HepG2 (cell line): ENCODE measurements around the gene PDE3B. TPM values are rescaled to one million over a fixed set of nuclear protein-coding genes. Genes with fewer than 3 reads are reported as not detected.

Experiments used
- CAMTA2 ChIP-seq: sonication (generic); formaldehyde crosslinking; IDR thresholded peaks from 2 replicates; pipeline ENCODE4 v1.4.0; 2020; ENCODE audit warnings: mild to moderate bottlenecking, missing genetic modification reagents, borderline replicate concordance
- HIVEP1 ChIP-seq: sonication (generic); formaldehyde crosslinking; IDR thresholded peaks from 2 replicates; pipeline ENCODE4 v1.4.0; 2020; ENCODE audit warnings: mild to moderate bottlenecking, missing genetic modification reagents
- MBD4 ChIP-seq: IDR thresholded peaks from 2 replicates; pipeline ENCODE4 v1.6.1; 2012; ENCODE audit warnings: low read length, inconsistent platforms, borderline replicate concordance
- SRSF4 ChIP-seq: fragments of 200-400 bp; formaldehyde crosslinking; IDR thresholded peaks from one replicate; pipeline ENCODE4 v1.6.1; 2018; ENCODE audit warnings: mild to moderate bottlenecking, low read depth, low read length, moderate library complexity; ENCODE audit not compliant: poor library complexity, severe bottlenecking
- STAG1 ChIP-seq: sonication (generic); formaldehyde crosslinking; IDR thresholded peaks from 2 replicates; pipeline ENCODE4 v1.4.0; 2020; ENCODE audit warnings: missing genetic modification reagents
- STAT6 ChIP-seq: sonication (generic); formaldehyde crosslinking; IDR thresholded peaks from 2 replicates; pipeline ENCODE4 v1.4.0; 2020; ENCODE audit warnings: missing genetic modification reagents, mild to moderate bottlenecking, borderline replicate concordance
- ZNF263 ChIP-seq: sonication (generic); formaldehyde crosslinking; IDR thresholded peaks from 2 replicates; pipeline ENCODE4 v1.4.0; 2020; ENCODE audit warnings: missing genetic modification reagents
- ZNF317 ChIP-seq: sonication (generic); formaldehyde crosslinking; IDR thresholded peaks from 2 replicates; pipeline ENCODE4 v1.5.0; 2020; ENCODE audit warnings: mild to moderate bottlenecking, missing genetic modification reagents
- ZNF383 ChIP-seq: sonication (generic); formaldehyde crosslinking; IDR thresholded peaks from 2 replicates; pipeline ENCODE4 v1.4.0; 2020; ENCODE audit warnings: missing genetic modification reagents, mild to moderate bottlenecking, borderline replicate concordance
- polyA plus RNA-seq, 8 experiments: library from polyadenylated mRNA; depleted of rRNA in 3 of 8; stranded (reverse) in 7 of 8; unstranded in 1 of 8; fragments of >200 nt; fragmentation: Illumina TruSeq in 4 of 8; extraction: Trizol in 4 of 8; gene quantifications; 2 replicates each; pipeline versions ENCODE4 v1.2.1 to v1.2.3, GENCODE V29; 2011 to 2016; ENCODE audit warnings: low read depth in 4 of 8, missing spikeins in 1 of 8, mixed read lengths in 1 of 8; ENCODE audit not compliant: insufficient read depth in 1 of 8
- total RNA-seq, 5 experiments: library from RNA; depleted of rRNA; stranded (reverse); fragments of >200 nt; fragmentation: Illumina TruSeq; extraction: Trizol; gene quantifications; 2 replicates each; pipeline ENCODE4 v1.2.3, GENCODE V29; 2016; ENCODE audit warnings: low read depth in 1 of 5
- TF ChIP-seq, protein P1 (sequence below), 2 experiments: sonication (generic) in 1 of 2; formaldehyde crosslinking in 1 of 2; IDR thresholded peaks; 2 replicates each; pipeline versions ENCODE4 v1.6.1 to v1.9.0; 2014 to 2022; ENCODE audit warnings: antibody characterized with exemption in 1 of 2, borderline replicate concordance in 1 of 2, inconsistent platforms in 1 of 2, low read depth in 1 of 2, missing genetic modification reagents in 1 of 2
- TF ChIP-seq, protein P2 (sequence below): sonication (generic); formaldehyde crosslinking; IDR thresholded peaks from 2 replicates; pipeline ENCODE4 v1.5.0; 2020; ENCODE audit warnings: missing genetic modification reagents

The PDE3B gene
- total and polyA plus RNA-seq, 2 of the 13 experiments (the other 11 are each of a cell fraction or from before 2014, with no cell fraction given): 14.1 to 26.5 TPM

DNA sequence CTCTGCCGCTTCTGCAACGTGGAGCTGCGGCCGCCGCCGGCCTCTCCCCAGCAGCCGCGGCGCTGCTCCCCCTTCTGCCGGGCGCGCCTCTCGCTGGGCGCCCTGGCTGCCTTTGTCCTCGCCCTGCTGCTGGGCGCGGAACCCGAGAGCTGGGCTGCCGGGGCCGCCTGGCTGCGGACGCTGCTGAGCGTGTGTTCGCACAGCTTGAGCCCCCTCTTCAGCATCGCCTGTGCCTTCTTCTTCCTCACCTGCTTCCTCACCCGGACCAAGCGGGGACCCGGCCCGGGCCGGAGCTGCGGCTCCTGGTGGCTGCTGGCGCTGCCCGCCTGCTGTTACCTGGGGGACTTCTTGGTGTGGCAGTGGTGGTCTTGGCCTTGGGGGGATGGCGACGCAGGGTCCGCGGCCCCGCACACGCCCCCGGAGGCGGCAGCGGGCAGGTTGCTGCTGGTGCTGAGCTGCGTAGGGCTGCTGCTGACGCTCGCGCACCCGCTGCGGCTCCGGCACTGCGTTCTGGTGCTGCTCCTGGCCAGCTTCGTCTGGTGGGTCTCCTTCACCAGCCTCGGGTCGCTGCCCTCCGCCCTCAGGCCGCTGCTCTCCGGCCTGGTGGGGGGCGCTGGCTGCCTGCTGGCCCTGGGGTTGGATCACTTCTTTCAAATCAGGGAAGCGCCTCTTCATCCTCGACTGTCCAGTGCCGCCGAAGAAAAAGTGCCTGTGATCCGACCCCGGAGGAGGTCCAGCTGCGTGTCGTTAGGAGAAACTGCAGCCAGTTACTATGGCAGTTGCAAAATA is 816 bp downstream of the PDE3B start (continued):
- TF ChIP-seq ZNF383: no peak
- TF ChIP-seq, protein P1, sequence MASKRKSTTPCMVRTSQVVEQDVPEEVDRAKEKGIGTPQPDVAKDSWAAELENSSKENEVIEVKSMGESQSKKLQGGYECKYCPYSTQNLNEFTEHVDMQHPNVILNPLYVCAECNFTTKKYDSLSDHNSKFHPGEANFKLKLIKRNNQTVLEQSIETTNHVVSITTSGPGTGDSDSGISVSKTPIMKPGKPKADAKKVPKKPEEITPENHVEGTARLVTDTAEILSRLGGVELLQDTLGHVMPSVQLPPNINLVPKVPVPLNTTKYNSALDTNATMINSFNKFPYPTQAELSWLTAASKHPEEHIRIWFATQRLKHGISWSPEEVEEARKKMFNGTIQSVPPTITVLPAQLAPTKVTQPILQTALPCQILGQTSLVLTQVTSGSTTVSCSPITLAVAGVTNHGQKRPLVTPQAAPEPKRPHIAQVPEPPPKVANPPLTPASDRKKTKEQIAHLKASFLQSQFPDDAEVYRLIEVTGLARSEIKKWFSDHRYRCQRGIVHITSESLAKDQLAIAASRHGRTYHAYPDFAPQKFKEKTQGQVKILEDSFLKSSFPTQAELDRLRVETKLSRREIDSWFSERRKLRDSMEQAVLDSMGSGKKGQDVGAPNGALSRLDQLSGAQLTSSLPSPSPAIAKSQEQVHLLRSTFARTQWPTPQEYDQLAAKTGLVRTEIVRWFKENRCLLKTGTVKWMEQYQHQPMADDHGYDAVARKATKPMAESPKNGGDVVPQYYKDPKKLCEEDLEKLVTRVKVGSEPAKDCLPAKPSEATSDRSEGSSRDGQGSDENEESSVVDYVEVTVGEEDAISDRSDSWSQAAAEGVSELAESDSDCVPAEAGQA (IDR thresholded peaks at IDR 0.05; ENCODE audit: low read depth): no peak
- TF ChIP-seq, protein P1 (CRISPR knock-in tag; IDR thresholded peaks at IDR 0.05; ENCODE audit: borderline replicate concordance): no peak
- TF ChIP-seq SRSF4: no peak
- TF ChIP-seq STAT6 (CRISPR knock-in tag): no peak
- TF ChIP-seq CAMTA2: 0 out of 2 replicates have a peak, but pooled peaks have one; percentile 10
- TF ChIP-seq MBD4: no peak
- peak; percentile 2 for TF ChIP-seq STAG1
- TF ChIP-seq ZNF317 (CRISPR knock-in tag): 0 out of 2 replicates have a peak, but pooled peaks have one; percentile 27
- peak; percentile 85 for TF ChIP-seq ZNF263 (CRISPR knock-in tag)
- TF ChIP-seq, protein P2, sequence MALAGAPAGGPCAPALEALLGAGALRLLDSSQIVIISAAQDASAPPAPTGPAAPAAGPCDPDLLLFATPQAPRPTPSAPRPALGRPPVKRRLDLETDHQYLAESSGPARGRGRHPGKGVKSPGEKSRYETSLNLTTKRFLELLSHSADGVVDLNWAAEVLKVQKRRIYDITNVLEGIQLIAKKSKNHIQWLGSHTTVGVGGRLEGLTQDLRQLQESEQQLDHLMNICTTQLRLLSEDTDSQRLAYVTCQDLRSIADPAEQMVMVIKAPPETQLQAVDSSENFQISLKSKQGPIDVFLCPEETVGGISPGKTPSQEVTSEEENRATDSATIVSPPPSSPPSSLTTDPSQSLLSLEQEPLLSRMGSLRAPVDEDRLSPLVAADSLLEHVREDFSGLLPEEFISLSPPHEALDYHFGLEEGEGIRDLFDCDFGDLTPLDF (CRISPR knock-in tag): 0 out of 2 replicates have a peak, but pooled peaks have one; percentile 5
- peak; percentile 18; the same call in 1 of the 2 replicates for TF ChIP-seq HIVEP1
